GM21825 (cell line): ENCODE measurements around the gene ZNF354C.

ENCODE experiments used
- ATAC-seq: cut with Tn5 transposase; IDR thresholded peaks from one replicate; pipeline ENCODE4 v1.9.1; 2021; ENCODE audit warnings: mild to moderate bottlenecking, moderate library complexity; ENCODE audit not compliant: unreplicated experiment

Gene ZNF354C

DNA sequence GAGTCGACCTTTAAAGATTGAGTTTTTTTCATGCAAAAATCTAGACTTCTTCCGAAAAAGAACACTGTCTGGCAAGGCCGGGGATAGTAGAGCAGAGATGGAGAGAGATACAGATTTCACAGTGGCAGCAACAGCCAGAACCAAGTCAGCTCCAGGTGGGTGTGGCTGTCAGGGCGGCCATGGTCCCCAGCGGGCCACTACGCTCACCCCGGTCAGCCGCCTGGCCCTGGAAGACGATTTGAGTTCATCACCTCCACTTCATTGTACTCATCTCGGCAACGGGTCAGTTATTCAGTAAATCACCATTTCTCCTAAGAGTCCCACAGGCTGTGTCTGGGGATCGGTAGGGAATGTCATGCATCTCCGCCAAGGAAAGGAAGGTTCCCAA, 53.0 kb downstream of the ZNF354C start:
- ATAC-seq, result no peak

GRCh38 chr5:179113945-179114641, 53.9 kb downstream of the ZNF354C start:
- ATAC-seq, result no peak

DNA sequence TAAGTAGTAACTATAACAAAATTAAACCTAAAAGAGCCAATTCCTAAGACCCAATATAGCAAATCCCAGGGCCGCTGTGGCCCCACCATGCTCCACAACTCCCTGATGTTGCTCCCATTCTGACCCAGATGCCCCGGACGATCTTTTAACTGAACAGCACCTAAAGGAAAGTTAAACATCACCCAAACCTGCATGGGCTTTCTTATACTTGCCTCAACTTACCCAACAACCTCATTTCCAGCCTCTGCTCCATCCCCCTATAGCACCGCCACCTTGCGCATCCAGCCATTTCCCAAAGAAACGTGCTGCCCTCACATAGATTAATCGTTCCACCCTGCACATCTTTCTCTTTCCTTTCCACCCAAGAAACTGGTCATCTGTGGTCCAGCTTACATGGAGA, 54.6 kb downstream of the ZNF354C start:
- ATAC-seq, result no peak

GRCh38 chr5:179115307-179115706, 55.1 kb downstream of the ZNF354C start:
- no peak for ATAC-seq

DNA sequence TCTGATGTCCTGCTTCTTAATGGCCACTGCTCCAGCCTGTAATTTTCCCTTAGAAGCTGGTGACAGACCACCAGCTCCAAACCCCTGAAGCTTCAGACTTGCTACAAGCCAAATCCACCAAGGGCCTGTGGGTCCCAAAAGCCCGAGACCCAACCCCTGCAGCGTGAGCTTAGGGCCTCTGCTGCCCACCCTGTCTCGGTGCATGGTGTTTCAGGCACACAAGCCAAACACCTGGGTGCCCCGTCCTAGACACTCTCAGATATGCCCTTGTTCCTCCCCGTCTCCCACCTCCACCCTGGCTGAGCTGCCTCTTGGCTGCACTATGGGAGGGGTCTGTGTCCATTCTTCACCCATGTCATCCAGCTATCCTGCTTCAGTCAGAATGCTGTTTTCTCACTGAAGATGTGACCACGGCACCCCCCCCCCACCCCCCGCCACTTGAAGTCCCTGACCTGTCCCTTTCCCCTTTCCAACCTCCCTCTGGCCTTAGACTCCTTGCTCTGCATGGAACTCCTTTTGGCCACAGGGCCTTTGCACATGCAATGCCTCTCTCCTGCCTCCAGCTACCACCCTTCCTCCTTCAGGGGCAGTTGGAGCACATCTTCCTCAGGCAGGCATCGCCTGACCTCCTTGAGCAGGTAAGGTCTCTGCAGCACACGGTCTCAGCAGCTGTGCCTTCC, 55.8 kb downstream of the ZNF354C start:
- no peak for ATAC-seq

- no peak for ATAC-seq
Observed at GRCh38 chr5:179118338-179118737, 58.2 kb downstream of the ZNF354C start.

DNA sequence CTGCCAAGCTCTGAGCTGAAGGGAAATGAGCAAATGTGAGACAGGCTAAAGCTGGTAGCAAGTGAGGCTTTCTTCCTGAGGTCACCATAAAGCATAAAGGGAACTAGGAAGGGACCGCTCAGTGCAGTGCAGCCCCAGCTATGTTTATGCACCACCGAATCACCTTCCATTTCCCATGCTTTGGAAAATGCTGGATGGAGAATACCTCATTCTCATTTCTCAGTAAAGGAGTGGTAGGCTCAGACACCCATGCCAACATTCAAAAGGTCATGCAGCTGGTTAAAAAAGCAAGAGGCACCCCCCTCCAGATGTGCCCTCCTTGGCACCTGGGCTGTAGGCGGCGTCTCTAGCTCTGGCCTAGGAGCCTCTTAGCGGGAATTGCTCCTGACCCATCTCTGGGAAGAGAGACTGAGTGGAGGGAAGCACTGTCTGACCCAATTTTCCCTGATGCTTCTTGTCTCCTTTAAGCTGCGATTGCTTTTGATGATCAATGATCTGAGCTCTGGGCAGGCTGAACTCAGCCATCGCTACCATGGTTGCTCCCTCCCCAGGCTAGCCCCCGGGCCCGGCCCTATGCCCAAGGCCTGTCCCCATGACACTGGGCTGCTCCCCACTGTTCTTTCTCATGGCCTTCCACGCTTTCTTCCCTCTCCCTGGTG, 58.7 kb downstream of the ZNF354C start:
- ATAC-seq, result no peak

DNA sequence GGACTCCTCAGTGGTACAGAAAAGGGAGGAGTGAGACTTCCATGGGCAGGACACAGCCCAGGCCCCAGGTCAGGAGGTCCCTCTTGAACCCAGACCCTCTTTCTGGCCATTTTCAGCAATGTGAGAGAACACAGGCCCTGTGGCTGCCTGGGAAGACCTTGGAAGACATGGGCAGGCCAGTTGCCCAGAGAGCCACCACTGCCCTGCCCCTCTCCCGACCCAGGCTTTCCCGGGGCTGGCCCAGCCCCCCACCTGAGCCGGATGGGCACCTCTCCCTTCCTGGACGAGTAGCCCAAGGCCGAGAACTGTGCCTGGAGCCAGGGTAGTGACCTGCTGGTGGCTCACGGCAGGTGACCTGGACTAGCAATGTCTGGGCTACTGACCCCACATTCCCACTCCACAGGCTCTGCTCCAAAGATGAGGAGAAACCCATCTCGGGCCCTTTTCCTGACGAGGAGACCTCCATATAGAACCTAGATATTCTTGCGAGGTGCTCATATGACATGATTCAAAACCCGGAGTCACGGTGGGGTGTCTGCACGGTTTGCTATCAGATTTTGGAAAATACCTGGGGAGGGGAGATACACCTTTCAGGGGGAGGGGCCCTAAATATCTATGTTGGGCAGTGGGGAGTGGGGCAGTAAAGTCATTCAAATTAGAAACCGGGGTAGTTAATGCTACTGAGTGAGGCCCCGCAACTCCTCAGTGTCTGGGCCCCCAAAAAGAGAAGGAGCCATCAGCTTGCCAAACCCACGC, 59.4 kb downstream of the ZNF354C start:
- ATAC-seq, result no peak

GRCh38 chr5:179120421-179120861, 60.3 kb downstream of the ZNF354C start:
- ATAC-seq, result no peak

DNA sequence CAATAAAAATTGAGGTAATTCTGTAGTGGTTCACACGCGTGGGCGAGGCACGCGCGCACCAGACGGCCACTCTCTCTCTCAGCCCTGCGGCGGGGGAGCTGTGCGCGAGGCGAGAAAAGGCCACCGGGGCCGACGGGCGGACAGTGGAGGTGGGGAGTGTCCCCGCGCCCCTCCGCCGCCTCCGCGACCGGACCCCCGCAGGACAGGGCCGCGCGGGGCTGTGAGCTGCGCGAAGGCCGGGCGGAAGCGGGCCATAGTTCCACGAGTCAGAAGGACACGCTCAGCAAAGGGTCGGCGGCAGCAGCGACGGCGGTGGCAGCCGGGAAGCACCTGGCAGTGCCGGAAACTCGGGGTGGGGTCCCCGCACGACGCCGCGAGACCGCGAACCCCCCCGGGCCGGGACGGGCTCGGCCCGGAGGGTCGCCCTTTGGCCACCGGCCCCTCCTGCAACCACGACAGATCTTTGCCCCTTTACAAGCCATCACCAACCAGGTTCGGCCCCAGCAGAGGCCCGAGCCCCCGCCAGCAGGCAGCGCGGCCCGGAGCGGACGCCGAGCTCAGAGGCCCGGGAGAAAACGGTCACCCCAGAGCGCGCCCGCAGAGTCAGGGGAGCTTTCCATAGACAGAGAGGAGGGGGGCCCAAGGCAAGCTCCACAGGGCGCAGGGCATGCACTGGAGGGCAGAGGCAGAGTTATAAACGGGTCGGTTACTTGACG, 60.9 kb downstream of the ZNF354C start:
- no peak for ATAC-seq

GRCh38 chr5:179121667-179122111, 61.5 kb downstream of the ZNF354C start:
- ATAC-seq, result no peak

DNA sequence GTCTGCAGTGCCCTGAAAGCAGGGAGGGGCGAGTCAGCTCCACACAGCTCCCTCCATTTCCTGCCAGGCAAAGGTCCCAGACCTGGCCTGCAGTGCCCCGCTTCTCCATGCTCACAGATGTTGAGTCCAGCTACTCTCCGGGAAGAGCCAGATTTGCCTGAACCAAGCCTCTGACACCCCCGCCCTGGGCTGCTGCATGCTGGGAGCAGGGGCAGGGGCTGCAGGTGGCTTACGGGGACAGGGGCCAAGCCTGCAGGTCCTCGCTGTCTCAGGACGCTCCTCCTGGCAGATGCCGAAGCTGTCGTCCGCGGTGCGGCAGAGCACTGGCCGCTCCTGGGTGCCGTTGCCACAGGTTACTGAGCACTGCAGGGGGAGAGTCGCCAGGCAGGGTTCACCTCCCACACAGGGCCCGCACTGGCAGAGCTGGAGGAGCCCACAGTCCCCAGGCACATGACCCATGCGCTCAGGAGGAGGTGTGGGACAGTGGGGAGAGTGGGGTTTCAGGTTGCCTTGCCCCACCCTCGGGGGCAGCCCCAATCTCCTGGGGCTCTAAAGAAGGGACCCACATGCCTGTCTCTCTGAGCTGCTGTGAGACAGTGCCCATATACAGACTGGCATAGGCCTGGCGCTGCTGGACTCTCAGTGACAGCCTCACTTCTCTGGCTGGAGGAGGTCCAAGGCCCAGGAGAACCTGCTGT, 62.4 kb downstream of the ZNF354C start:
- no peak for ATAC-seq

DNA sequence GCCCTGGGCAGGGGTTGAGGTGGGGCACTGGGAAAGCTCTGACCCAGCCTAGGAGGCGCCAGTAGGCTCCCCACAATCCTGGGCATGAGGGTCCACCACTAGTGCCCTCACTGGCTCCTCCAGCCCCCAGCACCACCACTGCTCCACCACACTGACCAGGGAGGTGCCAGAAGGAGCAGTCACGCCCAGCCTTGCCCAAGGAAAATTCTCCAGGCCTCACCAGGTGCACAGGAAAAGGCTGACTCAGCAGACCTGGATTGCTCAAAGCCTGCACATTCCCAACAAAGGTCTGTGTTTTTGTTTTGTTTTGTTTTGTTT, 62.9 kb downstream of the ZNF354C start:
- ATAC-seq, result no peak

GRCh38 chr5:179123491-179124272, 63.5 kb downstream of the ZNF354C start:
- ATAC-seq, result no peak

DNA sequence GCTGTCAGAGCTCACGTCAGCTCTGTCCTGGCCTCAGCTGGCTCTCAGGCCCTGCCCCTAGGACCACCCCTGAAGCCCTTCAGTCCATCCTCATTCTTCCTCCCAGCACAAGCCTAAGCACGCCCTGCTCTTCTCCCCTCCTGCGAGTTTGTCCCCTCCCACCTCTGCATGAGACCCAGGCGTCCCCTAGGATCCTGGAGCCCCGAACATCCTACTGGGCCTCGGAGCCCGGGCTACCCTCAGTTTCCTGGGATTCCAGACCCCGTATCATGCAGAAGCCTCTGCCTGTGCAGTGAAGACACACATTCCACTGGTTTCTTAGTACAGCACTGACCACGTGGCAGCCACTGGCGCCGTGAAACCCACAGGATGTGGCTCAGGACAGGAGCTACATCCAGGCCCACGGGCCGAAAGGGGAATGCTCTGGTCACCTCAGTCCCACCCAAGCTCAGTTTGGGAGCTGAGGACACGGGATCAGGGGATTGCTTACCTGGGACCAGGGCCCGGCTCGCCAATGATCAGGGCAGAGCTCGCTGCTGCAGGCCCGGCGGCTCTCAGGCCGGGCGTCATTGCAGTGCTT, 64.2 kb downstream of the ZNF354C start:
- ATAC-seq, result no peak

GRCh38 chr5:179124853-179125788, 64.9 kb downstream of the ZNF354C start:
- no peak for ATAC-seq

GRCh38 chr5:179125789-179126505, 65.8 kb downstream of the ZNF354C start:
- ATAC-seq, result no peak
